Hepatic stellate cell (primary cell): ENCODE data around the gene PKN3.

Source experiments
- DNase-seq: peaks from one replicate; pipeline ENCODE4 v3.0.0; 2011; ENCODE audit warnings: low spot score

Gene PKN3

GRCh38 chr9:128742401-128742800, 40.1 kb downstream of the PKN3 start:
- no peak for DNase-seq

- no peak for DNase-seq
These were observed 41.1 kb downstream of the PKN3 start for GRCh38 chr9:128743421-128743820.

GRCh38 chr9:128747241-128747640, 44.9 kb downstream of the PKN3 start:
- no peak for DNase-seq

- DNase-seq = no peak
These were observed 48.8 kb downstream of the PKN3 start for GRCh38 chr9:128750926-128751595.

GRCh38 chr9:128753627-128754026, 51.3 kb downstream of the PKN3 start:
- DNase-seq = no peak

- DNase-seq = no peak
These were observed 55.3 kb downstream of the PKN3 start for GRCh38 chr9:128757602-128758001.

- no peak for DNase-seq
These were observed 60.6 kb downstream of the PKN3 start for GRCh38 chr9:128762671-128763449.

- DNase-seq = no peak
These were observed 62.1 kb downstream of the PKN3 start for GRCh38 chr9:128764361-128764760.

- DNase-seq = no peak
These were observed 63.2 kb downstream of the PKN3 start for GRCh38 chr9:128765499-128765898.

GRCh38 chr9:128768606-128769005, 66.3 kb downstream of the PKN3 start:
- no peak for DNase-seq
